ENCODE data around the gene INPP4B.
A peak's percentile ranks its signal among the peaks of the same experiment; 100 is the strongest.

INPP4B gene

DNA sequence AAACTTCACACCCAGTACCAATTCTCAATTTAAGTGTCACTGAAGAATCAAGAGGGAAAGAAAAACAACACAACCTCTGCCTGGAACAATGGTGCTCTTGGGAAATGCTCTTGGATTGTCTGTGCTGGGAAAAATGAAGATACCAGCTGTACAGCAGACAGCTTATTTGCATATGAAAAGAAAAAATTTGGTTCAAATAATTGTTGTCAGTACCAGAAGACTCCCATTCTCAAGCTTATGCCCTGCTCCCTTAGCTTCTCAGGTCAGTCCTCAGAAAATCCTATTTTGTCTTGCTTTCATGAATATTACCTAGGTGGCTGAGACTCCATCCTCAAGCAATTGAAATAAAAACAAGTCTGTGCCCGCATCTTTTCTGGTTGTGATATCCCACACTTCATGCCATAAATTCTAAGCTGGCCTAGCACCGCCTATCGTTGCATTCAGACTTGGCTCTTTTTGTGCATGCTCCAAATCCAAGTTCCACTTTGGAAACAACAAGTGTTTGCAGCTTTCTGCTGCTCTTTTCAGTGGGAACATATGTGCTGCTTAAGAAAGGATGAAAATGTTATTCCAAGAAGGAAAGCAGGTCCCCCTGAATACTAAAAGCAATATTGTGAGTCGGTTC lies 431.6 kb downstream of the INPP4B start:
- no peaks in the 10 kb centered on the region for H3K9me3 ChIP-seq (ENCODE audit: control insufficient read depth in 5 of 5, low read length in 5 of 5)
- no peak overlapping the region for H3K27ac ChIP-seq (ENCODE audit: low read depth, low read length)
- no peaks in the 10 kb centered on the region for H3K4me1 ChIP-seq (ENCODE audit: control insufficient read depth in 5 of 5, insufficient read depth in 5 of 5, low read length in 5 of 5)
- H3K27me3 ChIP-seq (ENCODE audit: control insufficient read depth in 5 of 5, insufficient read depth in 4 of 5, low read length in 5 of 5): no peaks in the 10 kb centered on the region
- no peak overlapping the region for H3K9ac ChIP-seq (ENCODE audit: low read length in 5 of 5)
- H3K36me3 ChIP-seq (ENCODE audit: control insufficient read depth in 5 of 5, insufficient read depth in 5 of 5, low read length in 5 of 5): no peaks in the 10 kb centered on the region
- H3K4me3 ChIP-seq (ENCODE audit: low read depth in 1 of 5, low read length in 5 of 5): no peak overlapping the region

DNA sequence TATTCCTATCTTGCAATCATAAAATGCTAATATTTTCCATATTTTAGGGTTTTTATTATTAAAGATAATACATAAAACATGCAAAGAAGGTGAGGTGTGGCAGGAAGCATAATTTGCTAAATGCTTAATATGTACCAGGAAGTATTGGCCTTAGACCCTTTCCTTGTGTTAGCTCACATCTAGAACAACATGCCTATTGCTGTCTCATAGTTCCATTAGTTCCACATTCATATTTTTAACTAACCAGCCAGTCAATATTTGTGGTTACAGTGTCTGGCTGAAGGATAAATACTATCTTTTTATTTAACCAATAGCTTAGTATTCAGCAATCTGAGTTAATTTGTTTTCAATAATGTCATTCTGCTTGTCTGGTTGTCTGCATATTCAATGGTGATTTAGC lies 432.6 kb downstream of the INPP4B start:
- no peaks in the 10 kb centered on the region for H3K4me1 ChIP-seq (ENCODE audit: control insufficient read depth in 5 of 5, insufficient read depth in 5 of 5, low read length in 5 of 5)
- no peak overlapping the region for H3K27ac ChIP-seq (ENCODE audit: low read depth, low read length)
- no peaks in the 10 kb centered on the region for H3K27me3 ChIP-seq (ENCODE audit: control insufficient read depth in 5 of 5, insufficient read depth in 4 of 5, low read length in 5 of 5)
- no peak overlapping the region for H3K9ac ChIP-seq (ENCODE audit: low read length in 5 of 5)
- H3K36me3 ChIP-seq (ENCODE audit: control insufficient read depth in 5 of 5, insufficient read depth in 5 of 5, low read length in 5 of 5): no peaks in the 10 kb centered on the region
- H3K4me3 ChIP-seq (ENCODE audit: low read depth in 1 of 5, low read length in 5 of 5): no peak overlapping the region
- no peaks in the 10 kb centered on the region for H3K9me3 ChIP-seq (ENCODE audit: control insufficient read depth in 5 of 5, low read length in 5 of 5)

DNA sequence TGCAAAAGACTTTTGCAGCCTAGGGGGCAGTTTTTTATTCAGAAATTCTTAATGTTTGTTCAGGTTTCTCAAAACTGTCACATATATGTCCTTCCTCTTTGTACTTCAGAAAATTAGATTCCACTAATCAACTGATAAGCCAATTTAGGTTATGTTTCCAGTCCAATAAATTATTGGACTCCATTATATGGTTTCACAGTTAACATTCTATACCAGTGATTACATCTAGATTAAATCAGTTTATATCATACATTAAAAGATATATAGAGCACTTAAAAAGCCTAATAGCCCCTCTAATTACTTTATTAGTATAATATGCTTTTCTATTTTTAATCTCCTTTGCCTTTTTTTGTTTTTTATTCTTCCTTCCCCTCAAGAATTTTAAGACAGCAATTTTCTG lies 434.1 kb downstream of the INPP4B start:
- H3K36me3 ChIP-seq (ENCODE audit: control insufficient read depth in 5 of 5, insufficient read depth in 5 of 5, low read length in 5 of 5): no peaks in the 10 kb centered on the region
- H3K4me1 ChIP-seq (ENCODE audit: control insufficient read depth in 5 of 5, insufficient read depth in 5 of 5, low read length in 5 of 5): no peaks in the 10 kb centered on the region
- H3K9ac ChIP-seq (ENCODE audit: low read length in 5 of 5): no peak overlapping the region
- H3K4me3 ChIP-seq (ENCODE audit: low read depth in 1 of 5, low read length in 5 of 5): no peak overlapping the region
- no peaks in the 10 kb centered on the region for H3K9me3 ChIP-seq (ENCODE audit: control insufficient read depth in 5 of 5, low read length in 5 of 5)
- no peak overlapping the region for H3K27ac ChIP-seq (ENCODE audit: low read depth, low read length)
- H3K27me3 ChIP-seq (ENCODE audit: control insufficient read depth in 5 of 5, insufficient read depth in 4 of 5, low read length in 5 of 5): no peaks in the 10 kb centered on the region

DNA sequence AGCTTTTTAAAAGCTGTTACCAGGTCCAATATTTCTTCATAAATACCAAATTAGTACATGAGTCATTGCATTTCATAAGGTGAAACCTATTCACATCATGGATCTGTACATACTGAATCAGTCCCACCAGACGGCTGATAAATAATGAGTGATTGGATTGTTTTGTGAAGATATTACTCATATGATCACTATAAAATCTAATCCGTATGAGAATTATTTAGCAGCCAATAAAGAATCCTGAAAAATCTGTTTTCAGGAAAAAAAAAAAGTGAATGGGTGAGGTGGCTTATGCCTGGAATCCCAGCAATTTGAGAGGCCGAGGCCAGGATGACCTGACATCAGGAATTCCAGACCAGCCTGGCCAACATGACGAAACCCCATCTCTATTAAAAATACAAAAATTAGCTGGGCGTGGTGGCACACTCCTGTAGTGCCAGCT lies 438.1 kb downstream of the INPP4B start:
- H3K9me3 ChIP-seq (ENCODE audit: control insufficient read depth in 5 of 5, low read length in 5 of 5): no peaks in the 10 kb centered on the region
- H3K4me1 ChIP-seq (ENCODE audit: control insufficient read depth in 5 of 5, insufficient read depth in 5 of 5, low read length in 5 of 5): peaks cover 0 to 17% (median 11%) of the 10 kb centered on the region in 5 donors
- no peak overlapping the region for H3K9ac ChIP-seq (ENCODE audit: low read length in 5 of 5)
- H3K27ac ChIP-seq (ENCODE audit: low read depth, low read length): no peak overlapping the region
- H3K27me3 ChIP-seq (ENCODE audit: control insufficient read depth in 5 of 5, insufficient read depth in 4 of 5, low read length in 5 of 5): no peaks in the 10 kb centered on the region
- no peaks in the 10 kb centered on the region for H3K36me3 ChIP-seq (ENCODE audit: control insufficient read depth in 5 of 5, insufficient read depth in 5 of 5, low read length in 5 of 5)
- no peak overlapping the region for H3K4me3 ChIP-seq (ENCODE audit: low read depth in 1 of 5, low read length in 5 of 5)

DNA sequence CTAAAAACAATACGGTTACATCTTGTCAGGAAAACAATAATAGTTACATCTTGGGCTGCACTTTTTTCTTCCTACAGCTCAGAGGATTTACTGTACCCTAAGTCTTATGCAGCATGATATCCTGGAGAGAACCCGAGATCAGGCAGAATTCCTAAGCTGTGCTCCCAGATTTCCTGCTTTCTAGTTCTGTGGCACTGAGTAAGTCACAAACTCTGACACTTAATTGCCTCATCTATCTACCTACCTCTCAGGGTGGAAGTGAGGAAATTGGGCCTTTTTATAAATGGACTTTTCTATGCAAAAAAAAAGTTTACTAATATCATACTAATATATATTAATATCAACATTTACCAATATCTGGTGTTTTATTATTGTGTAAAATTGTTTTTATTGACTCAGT lies 438.5 kb downstream of the INPP4B start:
- H3K9me3 ChIP-seq (ENCODE audit: control insufficient read depth in 5 of 5, low read length in 5 of 5): no peaks in the 10 kb centered on the region
- no peaks in the 10 kb centered on the region for H3K27me3 ChIP-seq (ENCODE audit: control insufficient read depth in 5 of 5, insufficient read depth in 4 of 5, low read length in 5 of 5)
- H3K36me3 ChIP-seq (ENCODE audit: control insufficient read depth in 5 of 5, insufficient read depth in 5 of 5, low read length in 5 of 5): no peaks in the 10 kb centered on the region
- no peak overlapping the region for H3K4me3 ChIP-seq (ENCODE audit: low read depth in 1 of 5, low read length in 5 of 5)
- no peak overlapping the region for H3K27ac ChIP-seq (ENCODE audit: low read depth, low read length)
- H3K9ac ChIP-seq (ENCODE audit: low read length in 5 of 5): no peak overlapping the region
- H3K4me1 ChIP-seq (ENCODE audit: control insufficient read depth in 5 of 5, insufficient read depth in 5 of 5, low read length in 5 of 5): peaks cover 0 to 17% (median 11%) of the 10 kb centered on the region in 5 donors

DNA sequence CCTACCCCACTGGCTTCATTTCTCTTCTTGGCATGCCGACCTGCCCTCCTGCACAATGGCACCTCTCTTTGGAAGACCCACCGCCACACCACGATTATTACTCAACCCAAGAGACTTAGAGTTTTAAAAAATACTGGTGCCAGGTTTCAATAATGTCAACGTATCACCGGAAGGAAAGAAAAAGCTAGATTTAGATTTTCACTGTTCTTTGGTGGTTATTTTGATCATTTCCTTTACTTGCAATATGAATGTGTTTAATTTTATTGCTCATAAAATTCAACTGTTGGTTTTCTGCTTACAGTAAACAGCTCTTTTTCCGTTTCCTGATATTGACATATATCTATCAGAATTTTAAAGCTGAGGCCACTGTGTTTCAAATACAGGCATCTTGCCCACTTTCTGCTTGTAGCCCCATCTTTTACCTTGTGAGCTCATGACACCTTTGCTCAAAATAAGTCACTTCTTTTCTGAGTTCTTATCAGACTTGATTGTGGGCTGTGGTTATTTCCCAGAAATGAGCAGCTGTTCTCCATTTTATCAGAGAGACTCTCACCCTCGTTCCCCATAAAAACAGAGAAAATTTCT lies 439.1 kb downstream of the INPP4B start:
- Histone ChIP-seq H3K27me3 (ENCODE audit: control insufficient read depth in 5 of 5, insufficient read depth in 4 of 5, low read length in 5 of 5) (no peaks in the 10 kb centered on the region), H3K9me3 (ENCODE audit: control insufficient read depth in 5 of 5, low read length in 5 of 5) (no peaks in the 10 kb centered on the region), H3K4me1 (ENCODE audit: control insufficient read depth in 5 of 5, insufficient read depth in 5 of 5, low read length in 5 of 5) (peaks cover 0 to 17% (median 11%) of the 10 kb centered on the region in 5 donors), H3K27ac (ENCODE audit: low read depth, low read length) (no peak overlapping the region), H3K9ac (ENCODE audit: low read length in 5 of 5) (no peak overlapping the region), H3K4me3 (ENCODE audit: low read depth in 1 of 5, low read length in 5 of 5) (no peak overlapping the region), H3K36me3 (ENCODE audit: control insufficient read depth in 5 of 5, insufficient read depth in 5 of 5, low read length in 5 of 5) (no peaks in the 10 kb centered on the region)

DNA sequence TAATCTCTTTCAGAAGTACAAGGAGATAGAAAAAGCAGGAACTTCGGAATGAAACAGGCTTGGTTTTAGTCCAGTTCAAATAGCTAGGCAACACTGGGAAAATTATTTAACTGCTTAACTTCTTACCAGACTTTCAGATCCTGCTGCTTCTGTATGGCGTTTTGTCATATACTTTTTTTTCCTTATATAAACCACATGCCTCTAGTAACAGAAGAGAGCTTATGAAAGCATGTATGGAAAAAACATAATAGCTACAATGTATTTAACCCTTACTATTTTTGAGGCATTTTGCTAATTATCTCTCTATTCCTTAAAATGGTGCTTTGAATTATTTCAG lies 439.6 kb downstream of the INPP4B start:
- Histone ChIP-seq H3K36me3 (ENCODE audit: control insufficient read depth in 5 of 5, insufficient read depth in 5 of 5, low read length in 5 of 5) (no peaks in the 10 kb centered on the region), H3K27me3 (ENCODE audit: control insufficient read depth in 5 of 5, insufficient read depth in 4 of 5, low read length in 5 of 5) (no peaks in the 10 kb centered on the region), H3K9ac (ENCODE audit: low read length in 5 of 5) (no peak overlapping the region), H3K4me1 (ENCODE audit: control insufficient read depth in 5 of 5, insufficient read depth in 5 of 5, low read length in 5 of 5) (peaks cover 0 to 17% (median 11%) of the 10 kb centered on the region in 5 donors), H3K9me3 (ENCODE audit: control insufficient read depth in 5 of 5, low read length in 5 of 5) (no peaks in the 10 kb centered on the region), H3K4me3 (ENCODE audit: low read depth in 1 of 5, low read length in 5 of 5) (no peak overlapping the region), H3K27ac (ENCODE audit: low read depth, low read length) (no peak overlapping the region)

DNA sequence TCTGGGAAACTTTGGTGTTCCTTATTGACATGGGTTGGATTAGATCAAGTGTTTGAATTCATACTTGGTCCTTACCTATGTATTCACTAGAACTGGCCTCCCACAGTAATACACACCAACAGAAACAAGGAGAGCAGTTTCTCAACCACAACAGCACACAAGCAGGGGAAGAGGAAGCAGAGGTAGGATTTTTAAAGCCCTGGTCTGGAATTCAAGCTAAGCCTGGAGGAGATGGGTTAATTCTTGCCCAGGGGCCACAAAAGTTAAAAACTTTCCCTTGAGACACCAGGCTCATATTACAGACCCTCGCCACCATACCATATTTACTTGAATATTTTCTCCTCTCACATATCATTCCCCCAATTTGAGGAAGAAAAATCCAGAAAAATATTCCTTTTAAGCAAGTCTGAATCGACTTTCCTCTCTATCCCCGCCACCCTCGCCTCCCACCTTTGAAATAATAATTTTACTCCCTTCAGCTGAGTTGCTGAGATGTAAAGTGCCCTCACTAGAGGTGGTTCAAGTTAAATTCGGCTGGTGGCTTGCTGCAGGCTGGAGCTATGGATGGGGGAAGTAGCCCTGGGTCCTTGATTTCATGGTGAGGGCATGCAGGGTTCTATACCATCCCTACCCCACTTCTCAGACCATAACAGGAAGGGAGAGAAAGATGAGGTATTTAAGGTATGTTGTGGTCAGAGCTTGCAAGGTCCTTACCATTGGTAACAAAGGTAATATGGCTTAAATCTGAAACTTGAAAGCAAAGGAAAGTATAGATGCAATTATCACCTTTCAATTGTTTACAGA lies 440.2 kb downstream of the INPP4B start:
- H3K36me3 ChIP-seq (ENCODE audit: control insufficient read depth in 5 of 5, insufficient read depth in 5 of 5, low read length in 5 of 5): no peaks in the 10 kb centered on the region
- H3K27me3 ChIP-seq (ENCODE audit: control insufficient read depth in 5 of 5, insufficient read depth in 4 of 5, low read length in 5 of 5): no peaks in the 10 kb centered on the region
- no peak overlapping the region for H3K27ac ChIP-seq (ENCODE audit: low read depth, low read length)
- peak overlapping the region; percentile 67 to 83 (median 73) for H3K4me3 ChIP-seq (ENCODE audit: low read depth in 1 of 5, low read length in 5 of 5)
- peaks cover 0 to 17% (median 11%) of the 10 kb centered on the region in 5 donors for H3K4me1 ChIP-seq (ENCODE audit: control insufficient read depth in 5 of 5, insufficient read depth in 5 of 5, low read length in 5 of 5)
- no peaks in the 10 kb centered on the region for H3K9me3 ChIP-seq (ENCODE audit: control insufficient read depth in 5 of 5, low read length in 5 of 5)
- peak overlapping the region in 1 of 5 donors; percentile 50 for H3K9ac ChIP-seq (ENCODE audit: low read length in 5 of 5)

DNA sequence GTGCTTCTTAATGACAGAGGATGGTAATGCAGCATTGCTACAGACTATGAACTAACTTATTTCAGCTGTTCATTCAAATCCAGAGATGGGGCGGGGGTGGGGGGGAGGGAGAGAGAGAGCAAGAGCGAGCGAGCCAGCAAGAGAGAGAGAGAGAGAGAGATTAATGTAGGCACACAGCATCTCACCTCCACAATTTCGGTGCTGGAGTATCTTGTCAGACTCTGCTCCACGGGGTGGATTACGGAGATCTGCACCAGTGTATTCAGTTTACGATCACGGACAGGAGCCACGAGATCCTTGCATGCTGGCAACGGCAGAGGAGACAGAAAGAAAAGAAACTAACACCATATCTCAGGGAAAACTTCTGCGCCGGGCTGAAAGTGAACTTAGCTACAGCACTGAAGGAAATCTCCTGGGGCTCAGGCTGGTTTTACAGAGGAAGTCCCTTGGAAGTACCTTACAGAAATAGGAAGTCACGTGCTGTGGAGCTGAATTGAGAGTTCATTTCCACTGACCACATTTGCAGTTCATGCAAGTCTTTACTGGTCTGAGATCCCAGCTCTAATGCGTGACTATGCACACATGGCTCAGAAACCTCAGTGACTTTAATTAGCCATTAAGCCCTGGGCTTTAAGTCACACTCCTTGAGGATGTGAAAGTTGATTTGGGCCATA lies 440.9 kb downstream of the INPP4B start:
- peaks cover 0 to 17% (median 11%) of the 10 kb centered on the region in 5 donors for H3K4me1 ChIP-seq (ENCODE audit: control insufficient read depth in 5 of 5, insufficient read depth in 5 of 5, low read length in 5 of 5)
- no peak overlapping the region for H3K27ac ChIP-seq (ENCODE audit: low read depth, low read length)
- peak overlapping the region; percentile 67 to 83 (median 73) for H3K4me3 ChIP-seq (ENCODE audit: low read depth in 1 of 5, low read length in 5 of 5)
- H3K9ac ChIP-seq (ENCODE audit: low read length in 5 of 5): peak overlapping the region in 3 of 5 donors; percentile 50 to 66 (median 63)
- no peaks in the 10 kb centered on the region for H3K27me3 ChIP-seq (ENCODE audit: control insufficient read depth in 5 of 5, insufficient read depth in 4 of 5, low read length in 5 of 5)
- no peaks in the 10 kb centered on the region for H3K9me3 ChIP-seq (ENCODE audit: control insufficient read depth in 5 of 5, low read length in 5 of 5)
- H3K36me3 ChIP-seq (ENCODE audit: control insufficient read depth in 5 of 5, insufficient read depth in 5 of 5, low read length in 5 of 5): no peaks in the 10 kb centered on the region

DNA sequence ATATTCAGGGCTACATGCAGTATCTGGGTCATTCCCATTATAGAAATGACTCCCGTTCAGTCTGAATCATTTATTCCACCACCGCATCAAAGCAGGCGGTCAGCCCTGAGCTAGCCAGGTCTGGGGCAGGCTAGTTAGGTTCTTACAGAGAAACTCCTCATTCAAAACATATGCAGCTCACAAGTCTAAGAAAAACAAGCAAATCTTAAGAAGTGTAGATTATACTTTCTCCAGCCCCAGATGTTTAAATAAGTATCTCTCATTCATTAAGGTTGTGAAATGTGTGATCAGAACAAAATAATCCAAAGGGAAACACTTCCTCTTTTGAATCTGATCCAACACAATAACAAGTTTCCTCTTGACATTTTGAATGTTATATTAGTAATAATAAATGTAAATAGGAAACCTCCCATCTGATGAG lies 441.9 kb downstream of the INPP4B start:
- Histone ChIP-seq H3K27ac (ENCODE audit: low read depth, low read length) (no peak overlapping the region), H3K9ac (ENCODE audit: low read length in 5 of 5) (peak overlapping the region in 1 of 5 donors; percentile 20)

More for the DNA sequence above, 441.9 kb downstream of the INPP4B start:
- Histone ChIP-seq H3K36me3 (ENCODE audit: control insufficient read depth in 5 of 5, insufficient read depth in 5 of 5, low read length in 5 of 5) (no peaks in the 10 kb centered on the region), H3K4me1 (ENCODE audit: control insufficient read depth in 5 of 5, insufficient read depth in 5 of 5, low read length in 5 of 5) (peaks cover 0 to 17% (median 11%) of the 10 kb centered on the region in 5 donors), H3K9me3 (ENCODE audit: control insufficient read depth in 5 of 5, low read length in 5 of 5) (no peaks in the 10 kb centered on the region), H3K27me3 (ENCODE audit: control insufficient read depth in 5 of 5, insufficient read depth in 4 of 5, low read length in 5 of 5) (no peaks in the 10 kb centered on the region), H3K4me3 (ENCODE audit: low read depth in 1 of 5, low read length in 5 of 5) (peak overlapping the region in 3 of 5 donors; percentile 8 to 73 (median 37))

Measured in subcutaneous abdominal adipose tissue (tissue), 5 donors.